HUES64 (cell line): ENCODE data around the gene CHTF18.

ENCODE experiments used
- H3K27ac ChIP-seq: 2 replicates; pipeline ENCODE4 v1.7.0; 2013; ENCODE audit warnings: low read depth, low read length, inconsistent platforms
- H3K27me3 ChIP-seq: 2 replicates; pipeline ENCODE4 v1.6.1; 2013; ENCODE audit warnings: mild to moderate bottlenecking, low read length; ENCODE audit not compliant: insufficient read depth
- H3K36me3 ChIP-seq: 2 replicates; pipeline ENCODE4 v1.6.1; 2013; ENCODE audit warnings: mild to moderate bottlenecking, low read length; ENCODE audit not compliant: insufficient read depth
- H3K4me1 ChIP-seq: 2 replicates; pipeline ENCODE4 v1.6.1; 2013; ENCODE audit warnings: mild to moderate bottlenecking, low read length, moderate library complexity; ENCODE audit not compliant: insufficient read depth
- H3K4me3 ChIP-seq: 2 replicates; pipeline ENCODE4 v1.5.1; 2013; ENCODE audit warnings: mild to moderate bottlenecking, low read length, moderate library complexity
- H3K9ac ChIP-seq: 2 replicates; pipeline ENCODE4 v1.6.1; 2013; ENCODE audit warnings: mild to moderate bottlenecking, low read depth, low read length
- H3K9me3 ChIP-seq: 2 replicates; pipeline ENCODE4 v1.6.1; 2013; ENCODE audit warnings: low read depth, low read length; ENCODE audit not compliant: insufficient read depth
- WGBS: fragments of 150-250, 120-280 bp; methylation state at CpG from one replicate; pipeline ENCODE4 v1.1.7; 2013; ENCODE audit warnings: missing lambda C conversion rate; 5-methylcytosine and 5-hydroxymethylcytosine counted together

CHTF18 gene

DNA sequence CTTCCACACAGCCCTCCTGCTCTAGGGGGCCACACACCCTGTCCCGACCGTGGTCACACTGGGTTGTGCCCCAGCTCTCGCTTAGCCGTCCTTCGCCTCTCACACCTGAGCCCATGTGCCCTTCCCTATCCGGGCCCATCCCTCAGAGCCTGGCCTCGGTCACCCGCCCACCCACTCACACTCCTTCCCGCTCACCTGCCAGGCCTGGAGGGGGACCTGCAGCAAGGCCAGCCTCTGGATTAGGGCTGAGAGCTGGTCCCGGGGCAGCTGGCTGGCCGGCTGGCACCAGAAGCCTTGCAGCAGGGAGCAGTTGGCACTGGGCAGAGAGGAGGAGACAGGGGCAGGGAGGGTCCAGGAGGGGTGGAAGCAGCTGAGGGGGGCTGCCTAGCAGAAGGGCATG is 10.0 kb upstream of the CHTF18 start:
- WGBS, result 88% methylated on average over 11 of the region's 11 CpGs
- Histone ChIP-seq H3K27ac (no peak overlapping the region), H3K36me3 (no peaks in the 10 kb centered on the region), H3K4me3 (no peak overlapping the region), H3K9me3 (no peaks in the 10 kb centered on the region), H3K27me3 (peaks cover 4% of the 10 kb centered on the region), H3K9ac (no peak overlapping the region), H3K4me1 (no peaks in the 10 kb centered on the region)

DNA sequence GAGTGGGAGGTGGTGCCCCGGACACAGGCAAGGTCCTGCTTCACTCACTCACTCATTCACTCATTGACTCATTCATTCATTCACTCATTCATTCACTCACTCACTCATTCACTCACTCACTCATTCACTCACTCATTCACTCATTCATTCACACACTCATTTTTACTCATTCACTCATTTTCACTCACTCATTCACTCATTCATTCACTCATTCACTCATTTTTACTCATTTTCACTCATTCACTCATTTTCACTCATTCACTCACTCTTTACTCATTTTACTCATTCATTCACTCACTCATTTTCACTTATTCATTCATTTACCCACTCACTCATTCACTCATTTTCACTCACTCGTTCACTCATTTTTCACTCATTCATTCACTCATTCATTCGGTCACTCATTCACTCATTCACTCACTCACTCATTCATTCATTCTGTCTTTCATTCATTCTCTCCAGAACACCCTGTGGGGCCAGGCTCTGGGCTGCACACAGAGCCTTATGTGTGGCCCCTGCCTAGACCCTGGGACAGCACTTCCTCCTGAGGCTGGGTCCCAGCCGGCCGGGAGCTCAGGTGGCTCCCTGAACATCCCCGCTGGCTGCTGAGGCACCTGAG is 9.4 kb upstream of the CHTF18 start:
- H3K4me3 ChIP-seq, result no peak overlapping the region
- no peak overlapping the region for H3K9ac ChIP-seq
- H3K4me1 ChIP-seq, result no peaks in the 10 kb centered on the region
- WGBS, result 91% methylated on average over 6 of the region's 6 CpGs
- H3K27ac ChIP-seq, result no peak overlapping the region
- no peaks in the 10 kb centered on the region for H3K9me3 ChIP-seq
- H3K27me3 ChIP-seq, result peaks cover 4% of the 10 kb centered on the region
- no peaks in the 10 kb centered on the region for H3K36me3 ChIP-seq

DNA sequence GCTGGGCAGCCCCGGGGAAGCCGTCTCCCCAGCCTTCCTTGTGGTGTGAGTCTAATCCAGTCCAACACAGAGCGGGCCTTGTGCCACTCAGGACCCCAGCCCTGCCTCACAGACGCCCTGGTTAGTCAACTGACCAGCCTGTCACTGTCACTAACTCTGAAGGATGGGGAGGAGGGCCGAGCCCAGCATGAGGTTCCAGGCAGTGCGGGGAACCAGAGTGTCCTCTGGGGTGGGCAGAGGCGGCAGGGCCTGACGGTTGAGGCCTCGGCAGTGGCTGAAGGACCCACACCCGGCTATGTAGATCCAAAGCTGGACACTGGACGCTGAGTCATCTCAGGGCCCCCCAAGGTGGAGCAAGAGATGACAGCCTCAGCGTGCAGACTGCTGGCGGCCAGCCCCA is 8.9 kb upstream of the CHTF18 start:
- Histone ChIP-seq H3K9ac (no peak overlapping the region), H3K4me1 (no peaks in the 10 kb centered on the region), H3K27me3 (peaks cover 4% of the 10 kb centered on the region), H3K9me3 (no peaks in the 10 kb centered on the region), H3K36me3 (no peaks in the 10 kb centered on the region), H3K27ac (no peak overlapping the region), H3K4me3 (no peak overlapping the region)
- 86% methylated on average over 13 of the region's 13 CpGs for WGBS

DNA sequence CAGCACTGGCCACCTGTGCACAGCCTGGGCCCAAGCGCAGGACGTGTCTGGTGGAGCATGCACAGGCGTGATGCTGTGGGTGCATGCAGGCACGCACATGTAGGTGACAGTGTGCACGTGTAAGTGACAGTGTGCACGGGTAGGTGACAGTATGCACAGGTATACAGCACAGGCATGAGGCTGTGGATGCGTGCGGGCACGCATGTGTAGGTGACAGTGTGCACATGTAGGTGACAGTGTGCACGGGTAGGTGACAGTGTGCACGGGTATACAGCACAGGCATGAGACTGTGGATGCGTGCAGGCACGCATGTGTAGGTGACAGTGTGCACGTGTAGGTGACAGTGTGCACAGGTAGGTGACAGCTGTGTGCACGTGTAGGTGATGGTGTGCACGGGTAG is 8.1 kb upstream of the CHTF18 start:
- no peak overlapping the region for H3K27ac ChIP-seq
- no peak overlapping the region for H3K9ac ChIP-seq
- WGBS, result 91% methylated on average over 16 of the region's 16 CpGs
- H3K36me3 ChIP-seq, result no peaks in the 10 kb centered on the region
- H3K9me3 ChIP-seq, result no peaks in the 10 kb centered on the region
- H3K4me1 ChIP-seq, result no peaks in the 10 kb centered on the region
- peaks cover 4% of the 10 kb centered on the region for H3K27me3 ChIP-seq
- H3K4me3 ChIP-seq, result no peak overlapping the region

DNA sequence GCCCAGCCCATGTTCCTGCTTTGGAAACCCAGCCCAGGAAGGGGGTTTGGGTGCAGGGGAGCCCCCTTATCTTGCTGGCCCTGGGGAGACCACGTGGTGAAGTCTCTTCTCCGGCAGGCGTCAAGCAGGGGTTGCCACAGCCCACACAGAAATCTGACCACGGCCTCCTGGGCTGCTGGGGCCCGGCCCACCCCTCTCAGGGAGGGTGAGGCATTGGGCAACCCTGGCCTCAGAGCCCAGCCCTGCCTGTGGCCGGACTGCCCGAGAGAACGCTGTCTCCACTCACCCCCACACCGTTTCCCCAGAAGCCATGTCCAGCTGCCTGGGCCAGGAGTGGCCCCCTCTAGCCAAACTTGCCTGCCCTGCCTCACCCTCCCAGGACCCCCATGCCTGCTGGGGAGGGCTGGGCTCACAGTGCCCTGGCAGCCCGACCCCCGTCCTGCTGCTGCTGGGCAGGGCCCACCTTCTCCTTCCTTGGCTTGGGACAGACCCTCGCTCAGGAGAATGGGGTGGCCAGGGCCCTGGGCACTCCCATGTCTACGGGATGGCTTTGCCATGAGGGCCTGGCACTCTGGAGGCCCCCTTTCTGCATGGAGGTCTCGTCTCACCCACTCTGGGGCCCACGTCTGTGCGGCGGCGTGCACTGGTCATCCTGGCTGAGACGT is 6.9 kb upstream of the CHTF18 start:
- Histone ChIP-seq H3K9ac (no peak overlapping the region), H3K9me3 (no peaks in the 10 kb centered on the region), H3K36me3 (peaks cover 5% of the 10 kb centered on the region), H3K27ac (no peak overlapping the region), H3K4me1 (no peaks in the 10 kb centered on the region), H3K27me3 (peaks cover 4% of the 10 kb centered on the region), H3K4me3 (no peak overlapping the region)
- WGBS, result 84% methylated on average over 19 of the region's 19 CpGs

DNA sequence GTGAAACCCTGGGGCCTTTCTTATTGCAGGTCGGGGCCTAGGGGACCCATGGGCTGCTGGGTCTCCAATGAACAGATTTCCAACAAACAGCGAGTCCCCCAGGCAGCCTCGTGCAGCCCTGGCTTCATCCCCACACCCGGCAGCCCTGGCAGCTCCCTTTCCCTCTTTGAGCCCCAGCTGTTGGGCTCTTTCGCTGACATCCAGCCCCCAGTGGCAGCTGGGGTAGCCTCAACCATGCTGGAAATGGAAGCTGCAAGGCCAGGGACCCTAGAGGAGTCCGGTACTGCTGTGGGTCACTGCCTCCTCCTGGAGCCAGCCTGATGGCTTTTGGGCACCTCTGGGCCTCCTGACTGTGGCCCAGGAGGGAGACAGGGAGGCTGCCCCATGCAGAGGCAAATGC is 6.2 kb upstream of the CHTF18 start:
- Histone ChIP-seq H3K9ac (no peak overlapping the region; the same call in 1 of the 2 replicates), H3K4me1 (no peaks in the 10 kb centered on the region), H3K36me3 (peaks cover 8% of the 10 kb centered on the region), H3K27ac (no peak overlapping the region), H3K9me3 (no peaks in the 10 kb centered on the region), H3K4me3 (no peak overlapping the region), H3K27me3 (peaks cover 4% of the 10 kb centered on the region)
- WGBS, result 81% methylated on average over 6 of the region's 6 CpGs

DNA sequence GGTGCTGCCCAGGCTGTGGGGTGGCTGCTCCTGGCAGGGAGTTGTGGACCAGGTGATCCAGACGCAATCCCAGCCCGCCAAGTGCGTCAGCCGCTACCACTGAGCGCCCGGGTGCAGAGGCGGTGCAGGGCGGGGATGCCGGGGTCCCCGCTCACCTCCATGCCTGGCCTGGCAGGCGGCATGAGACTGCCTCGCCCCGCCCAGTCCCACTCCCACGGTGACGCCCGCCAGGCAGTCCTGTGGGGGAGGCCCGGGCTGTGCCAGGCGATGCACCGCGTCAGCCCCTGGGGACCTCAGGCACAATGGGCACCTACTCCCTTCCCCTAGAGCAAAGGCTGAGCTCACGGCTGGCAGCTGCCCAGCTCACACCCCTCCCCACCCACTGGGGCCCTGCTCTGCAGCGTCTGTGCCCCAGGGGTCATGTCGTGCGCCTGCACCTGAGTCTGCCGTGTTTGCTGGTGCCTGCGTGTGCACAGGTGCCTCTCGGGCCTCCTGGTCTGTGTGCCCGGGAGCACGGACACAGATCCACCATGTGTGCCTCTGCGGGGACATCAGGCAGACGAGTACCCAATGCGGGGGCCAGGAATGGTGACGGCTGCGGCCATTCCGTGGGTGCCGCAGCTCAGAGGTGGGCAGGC is 5.5 kb upstream of the CHTF18 start:
- Histone ChIP-seq H3K4me1 (no peaks in the 10 kb centered on the region), H3K27me3 (peaks cover 1% of the 10 kb centered on the region), H3K4me3 (no peak overlapping the region), H3K9me3 (no peaks in the 10 kb centered on the region), H3K27ac (no peak overlapping the region), H3K9ac (no peak overlapping the region; the same call in 1 of the 2 replicates), H3K36me3 (peaks cover 8% of the 10 kb centered on the region)
- WGBS, result 90% methylated on average over 36 of the region's 36 CpGs

DNA sequence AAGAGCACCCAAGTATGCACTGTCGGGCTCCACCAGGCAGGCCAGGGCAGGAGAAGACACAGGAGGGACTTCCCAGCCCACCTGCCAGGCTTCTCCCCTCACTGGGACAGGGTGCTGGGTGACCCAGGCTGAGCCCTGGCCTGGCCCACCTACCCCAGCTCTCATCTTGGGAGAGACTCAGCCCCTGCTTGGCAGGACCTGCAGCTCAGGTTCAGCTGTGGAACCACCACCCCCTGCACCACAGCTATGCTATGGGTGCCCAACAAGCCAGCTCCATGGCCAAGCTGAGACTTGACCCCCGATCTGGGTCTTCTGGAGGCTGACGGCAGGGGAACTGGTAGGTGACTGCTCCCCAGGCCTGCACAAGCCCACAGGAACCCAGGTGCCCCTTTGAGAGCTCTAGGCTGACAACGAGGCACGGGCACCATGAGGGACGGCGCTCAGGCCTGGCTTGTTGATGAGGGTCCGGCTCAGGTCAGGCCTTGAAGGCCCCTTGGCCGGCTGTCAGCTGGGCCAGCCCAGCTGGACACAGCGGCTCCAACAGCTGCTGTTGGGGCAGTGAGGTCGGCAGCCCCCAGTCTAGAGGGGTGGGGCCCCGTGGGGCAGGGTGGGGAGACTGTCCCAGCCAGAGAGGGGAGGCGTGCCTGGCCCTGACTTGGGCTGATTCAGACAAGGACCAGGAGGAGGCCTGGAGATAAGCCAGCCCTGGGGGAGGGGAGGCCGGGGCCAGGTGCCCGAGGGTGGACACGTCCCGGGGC is 4.8 kb upstream of the CHTF18 start:
- H3K4me3 ChIP-seq, result no peak overlapping the region
- no peak overlapping the region for H3K9ac ChIP-seq
- H3K4me1 ChIP-seq, result no peaks in the 10 kb centered on the region
- peaks cover 8% of the 10 kb centered on the region for H3K36me3 ChIP-seq
- no peaks in the 10 kb centered on the region; the same call in 1 of the 2 replicates for H3K27me3 ChIP-seq
- no peak overlapping the region for H3K27ac ChIP-seq
- no peaks in the 10 kb centered on the region for H3K9me3 ChIP-seq
- 82% methylated on average over 17 of the region's 17 CpGs for WGBS

DNA sequence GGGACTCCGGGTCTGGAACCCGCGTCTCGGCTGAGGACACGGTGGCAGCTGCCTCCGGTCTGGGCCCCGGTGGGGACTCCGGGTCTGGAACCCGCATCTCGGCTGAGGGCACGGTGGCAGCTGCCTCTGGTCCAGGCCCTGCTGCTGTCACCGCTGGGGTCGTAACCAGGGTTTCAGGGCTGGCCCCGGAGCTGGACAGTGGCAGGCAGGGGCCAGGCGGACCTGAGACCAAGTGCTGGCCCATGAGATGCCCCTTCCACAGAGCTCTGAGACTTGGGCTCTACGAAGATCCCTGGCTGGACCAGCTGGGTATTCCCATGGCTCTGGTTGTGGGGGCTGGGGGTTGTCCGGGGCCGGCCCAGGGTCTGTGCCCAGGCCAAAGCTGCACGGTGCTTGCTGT is 4.0 kb upstream of the CHTF18 start:
- H3K9ac ChIP-seq, result no peak overlapping the region
- H3K9me3 ChIP-seq, result no peaks in the 10 kb centered on the region
- H3K27me3 ChIP-seq, result no peaks in the 10 kb centered on the region; the same call in 1 of the 2 replicates
- peaks cover 8% of the 10 kb centered on the region for H3K36me3 ChIP-seq
- no peak overlapping the region for H3K27ac ChIP-seq
- H3K4me1 ChIP-seq, result no peaks in the 10 kb centered on the region
- no peak overlapping the region for H3K4me3 ChIP-seq
- WGBS, result 95% methylated on average over 19 of the region's 19 CpGs

DNA sequence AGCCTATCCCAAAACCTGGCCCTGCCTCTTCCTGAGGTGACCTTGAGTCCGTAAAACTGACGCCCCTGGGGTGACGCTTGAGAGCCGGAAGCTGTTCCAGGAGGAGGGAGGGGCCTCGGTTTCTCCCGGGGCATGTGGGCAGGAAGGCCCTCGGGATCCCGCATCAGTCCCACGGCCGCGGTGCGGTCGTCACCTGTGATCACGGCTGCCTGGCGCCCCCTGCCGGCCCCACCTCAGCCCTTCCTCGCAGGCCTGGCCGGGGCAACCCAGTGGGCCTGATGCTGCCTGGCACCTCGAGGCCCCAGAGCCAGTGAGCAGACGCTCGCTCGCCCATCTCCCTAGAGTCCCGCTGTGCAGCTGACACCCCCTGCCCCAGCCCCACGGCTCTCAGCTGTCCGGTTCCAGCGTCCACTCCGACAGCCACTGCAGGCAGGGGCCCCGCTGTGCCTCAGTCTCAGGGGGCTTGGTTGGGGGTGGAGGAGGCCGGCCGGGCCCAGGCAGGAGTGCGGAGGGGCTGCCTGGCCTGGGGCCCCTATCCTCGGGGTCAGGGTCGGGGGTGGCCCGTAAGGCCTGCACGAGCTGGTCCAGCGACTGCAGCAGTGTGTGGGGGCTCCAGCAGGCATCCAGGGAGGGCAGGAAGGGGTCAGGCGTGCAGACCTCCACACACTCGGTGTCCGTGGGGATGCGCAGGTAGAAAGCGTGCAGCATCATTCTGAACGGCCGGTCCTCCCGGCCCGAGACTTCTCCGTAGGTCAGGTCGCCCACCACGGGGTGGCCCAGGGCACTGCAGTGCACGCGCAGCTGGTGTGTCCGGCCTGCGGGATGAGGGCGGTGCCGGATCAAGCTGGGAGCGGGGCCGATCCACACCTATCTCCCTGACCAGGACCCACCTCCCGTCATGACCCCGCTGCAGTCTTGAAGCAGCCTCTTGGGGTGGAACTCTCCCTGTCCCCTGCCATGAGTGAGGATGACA is 2.6 kb upstream of the CHTF18 start:
- no peak overlapping the region; the same call in 1 of the 2 replicates for H3K9ac ChIP-seq
- 73% methylated on average over 58 of the region's 58 CpGs for WGBS

More for the DNA sequence above, 2.6 kb upstream of the CHTF18 start:
- Histone ChIP-seq H3K9me3 (no peaks in the 10 kb centered on the region), H3K4me1 (no peaks in the 10 kb centered on the region), H3K4me3 (no peak overlapping the region), H3K36me3 (peaks cover 21% of the 10 kb centered on the region), H3K27me3 (no peaks in the 10 kb centered on the region; the same call in 1 of the 2 replicates), H3K27ac (no peak overlapping the region)
